Cerebellar nuclear complex (tissue), 1 donor: ENCODE results near the gene GFOD2.
A peak's percentile ranks its signal among the peaks of the same experiment; 100 is the strongest.

Source experiments
- DNase-seq, 2 experiments: peaks; one replicate each; lab custom pipeline; 2025; lab: John Stamatoyannopoulos, UW

GFOD2 gene

DNA sequence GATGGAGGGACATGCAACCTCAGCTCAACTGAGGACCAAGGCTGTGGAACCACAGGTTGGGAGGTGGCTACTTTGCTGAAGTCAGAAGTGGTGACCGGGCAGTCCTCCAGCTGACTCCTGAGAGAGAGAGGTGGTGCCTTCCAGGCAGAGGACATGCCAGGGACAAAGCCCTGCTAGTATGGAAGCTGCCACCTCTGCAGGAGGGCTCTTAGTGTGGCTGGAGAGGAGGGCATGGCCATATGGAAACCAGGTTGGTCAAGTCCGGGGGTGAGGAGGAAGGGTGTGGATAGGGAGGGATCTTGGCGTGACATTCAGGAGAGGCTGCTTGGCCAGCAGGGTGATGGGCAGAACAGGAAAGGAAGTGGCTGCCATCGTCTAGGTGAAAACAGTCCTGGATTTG is 46.8 kb downstream of the GFOD2 start:
- peak; percentile 84 to 92 for DNase-seq

DNA sequence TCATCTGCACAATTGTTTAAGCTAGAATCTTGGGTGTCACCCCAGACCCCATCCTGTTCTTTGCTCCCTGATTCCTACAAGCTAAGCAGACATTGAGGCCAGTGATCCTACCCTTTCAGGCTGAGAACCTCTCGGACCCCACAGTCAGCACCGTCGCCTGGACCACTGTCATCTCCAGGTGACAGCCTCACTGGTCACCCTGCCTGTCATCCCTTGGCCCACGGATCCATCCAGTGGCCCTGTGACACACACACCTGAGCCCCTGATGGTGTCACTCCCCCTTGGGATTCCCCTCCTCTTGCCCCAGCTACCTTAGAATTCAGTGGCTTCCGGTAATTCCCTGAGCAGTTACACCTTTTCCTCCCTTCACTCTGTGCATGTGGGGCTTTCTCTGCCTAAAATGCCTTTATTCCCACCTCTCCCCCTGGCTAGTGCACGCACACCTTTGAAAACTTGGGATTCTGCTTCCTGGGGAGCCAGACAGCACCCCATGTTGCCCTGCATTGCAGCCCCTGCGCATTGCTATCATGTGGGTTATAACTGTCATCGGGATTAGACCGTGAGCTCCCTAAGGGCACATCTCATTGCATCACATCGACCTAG is 49.5 kb downstream of the GFOD2 start:
- DNase-seq: no peak

DNA sequence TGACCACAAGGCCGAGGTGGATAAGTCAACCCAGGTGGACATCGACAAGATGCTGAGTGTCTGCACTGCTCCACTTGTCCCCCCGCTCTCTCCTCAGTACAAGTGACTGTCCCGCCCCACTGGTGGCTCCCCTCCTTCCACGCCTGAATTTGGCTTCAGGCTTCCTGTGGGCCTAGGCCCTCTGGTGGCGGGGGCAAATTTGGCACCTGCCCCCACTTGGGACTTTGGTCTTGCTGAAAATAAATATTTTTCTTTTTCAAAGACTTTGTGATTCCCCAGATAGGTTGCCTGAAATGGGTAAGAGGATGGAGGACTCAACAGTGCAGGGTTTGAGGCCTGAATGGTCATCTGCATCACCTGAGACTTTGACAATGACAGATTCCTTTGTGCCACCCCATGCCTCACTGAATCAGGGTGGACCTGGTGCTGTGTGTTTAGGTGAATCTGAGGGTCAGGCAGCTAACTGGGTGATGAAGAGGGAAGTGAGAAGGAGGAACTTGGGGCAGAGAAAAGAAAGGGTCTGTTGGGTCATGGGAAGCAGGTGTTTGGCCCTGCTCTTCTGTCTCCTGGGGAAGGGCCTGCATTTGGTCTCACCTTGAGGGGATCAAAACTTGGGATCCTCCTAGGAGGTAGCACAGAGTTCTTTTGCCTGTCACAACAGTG is 50.5 kb downstream of the GFOD2 start:
- no peak for DNase-seq

DNA sequence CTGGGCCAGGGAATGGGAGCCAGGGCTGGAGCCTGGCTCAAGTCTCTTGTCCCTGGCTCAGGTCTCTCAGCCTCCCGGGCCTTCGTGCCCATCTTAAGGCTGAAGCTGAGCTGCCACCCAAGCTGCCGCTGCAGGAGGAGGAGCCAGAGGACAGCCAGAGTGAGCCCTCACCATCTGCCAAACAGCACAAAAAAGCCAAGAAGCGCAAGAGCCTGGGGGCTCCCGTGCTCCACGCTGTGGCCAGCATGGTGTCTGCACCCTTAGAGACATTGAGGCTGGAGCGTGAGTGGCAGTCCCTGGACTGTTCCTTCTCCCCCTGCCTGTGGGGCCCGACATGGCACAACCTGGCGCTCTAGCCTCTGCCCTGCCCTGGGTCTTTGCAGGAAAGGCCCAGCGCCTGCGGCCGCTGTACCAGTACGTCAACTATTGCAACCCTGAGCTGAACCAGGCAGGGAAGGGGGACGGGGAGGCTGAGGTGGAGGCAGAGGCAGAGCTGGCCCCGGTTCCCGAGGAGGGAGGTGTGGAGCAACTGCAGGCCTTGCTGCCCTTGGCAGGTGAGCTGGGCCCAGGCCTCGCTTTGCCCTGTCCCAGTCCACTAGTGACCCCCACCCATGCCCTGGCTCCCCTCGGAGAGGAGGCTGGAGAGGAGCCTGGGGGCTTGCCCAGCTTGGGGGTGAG is 51.2 kb downstream of the GFOD2 start:
- DNase-seq: peak in 1 of 2 experiments; percentile 28

DNA sequence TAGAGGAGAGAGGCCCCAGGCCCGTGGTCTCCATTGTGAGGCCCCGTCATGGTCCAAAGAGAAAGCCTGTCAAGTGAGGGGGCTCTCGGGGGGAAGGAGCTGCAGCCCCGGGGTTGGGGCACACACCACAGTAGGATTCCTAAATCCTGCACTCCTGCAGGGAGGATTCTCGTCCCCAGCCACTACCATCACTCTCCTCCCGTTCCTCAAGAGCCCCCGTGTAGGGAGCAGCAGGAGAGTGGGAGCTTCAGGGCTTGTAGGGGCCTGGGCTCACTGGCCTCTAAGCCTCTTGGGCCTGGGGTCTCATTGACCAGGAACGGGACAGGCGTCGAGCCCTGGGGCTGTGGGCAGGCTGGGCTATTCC is 51.7 kb downstream of the GFOD2 start:
- DNase-seq: no peak

DNA sequence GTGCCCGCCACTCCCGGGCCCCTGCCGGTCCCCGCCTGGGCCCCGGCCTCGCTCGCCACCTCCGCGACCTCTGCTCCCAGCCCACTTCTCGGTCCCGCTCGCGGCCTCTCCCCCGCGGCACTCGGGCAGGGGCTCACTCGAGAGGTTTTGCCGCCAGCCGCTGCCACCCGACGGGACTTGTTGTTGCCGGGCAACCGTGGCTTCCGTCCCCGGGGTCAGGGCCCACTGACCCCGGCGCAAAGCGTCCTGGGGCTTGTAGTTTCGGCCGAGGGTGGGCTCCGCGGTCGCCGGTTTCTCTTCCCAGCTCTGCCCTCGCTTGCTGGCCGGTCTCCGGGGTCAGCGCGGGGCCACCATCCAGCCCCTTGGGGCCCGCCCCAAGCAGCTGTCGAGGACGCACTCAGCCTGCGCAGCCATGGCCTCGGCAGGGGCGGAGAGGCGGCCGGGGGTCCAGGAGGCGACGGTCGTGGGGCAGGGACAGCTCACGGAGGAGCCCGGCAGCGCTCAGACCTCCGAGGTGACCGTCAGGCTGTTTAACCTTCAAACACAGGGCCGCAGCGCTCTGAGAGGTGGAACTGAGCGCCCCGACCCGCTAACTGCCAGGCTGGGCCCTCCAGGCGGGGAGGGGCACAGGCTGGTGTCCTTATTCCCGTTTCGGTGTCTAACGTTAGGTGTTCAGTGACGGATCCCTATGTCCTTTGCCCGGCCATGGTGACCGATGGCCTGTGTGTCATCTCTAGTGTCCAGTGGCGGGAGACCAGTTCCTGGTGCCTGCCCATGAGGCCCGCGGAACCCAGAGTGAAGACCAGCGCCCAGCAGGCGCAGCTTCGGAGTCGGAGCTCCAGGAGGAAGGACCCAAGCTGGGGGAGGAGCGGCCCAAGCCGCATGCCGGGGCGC is 52.3 kb downstream of the GFOD2 start, which contains the start of the genes C16orf86 and ENKD1:
Gene C16orf86, plus strand, starts transcription at position 256 of the 894 bp plus-strand sequence. Its CDS starts 157 bp downstream, at position 413.
Gene ENKD1, minus strand, starts transcription at position 192 of the 894 bp plus-strand sequence. CDS start 308 bp downstream, outside the sequence.
- DNase-seq: no peak

DNA sequence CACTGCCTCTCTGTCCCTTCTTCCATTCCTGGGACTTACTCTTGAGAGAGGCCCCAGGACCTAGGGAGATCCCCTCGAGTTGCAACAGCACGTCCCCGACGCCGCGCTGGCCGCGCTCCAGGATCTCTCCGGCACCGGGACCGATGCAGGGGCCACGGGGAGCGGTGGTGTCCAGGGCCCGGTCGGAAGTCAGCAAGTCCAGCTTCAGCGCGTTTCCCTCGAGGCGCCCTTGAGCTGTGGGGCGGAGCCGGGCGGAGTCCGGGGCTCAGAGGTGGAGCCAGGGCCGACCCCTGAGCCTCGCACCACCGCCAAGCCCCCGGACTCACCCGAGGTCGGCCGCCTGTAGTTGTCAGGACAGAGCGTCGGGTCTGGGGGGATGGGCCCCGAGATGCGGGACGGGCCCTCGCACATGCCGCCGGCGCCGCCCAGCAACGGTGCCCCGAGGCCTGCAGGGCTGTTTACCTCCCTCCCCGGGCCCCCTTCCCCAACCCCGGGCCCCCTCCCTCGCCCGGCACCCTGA is 53.0 kb downstream of the GFOD2 start:
- DNase-seq: no peak

DNA sequence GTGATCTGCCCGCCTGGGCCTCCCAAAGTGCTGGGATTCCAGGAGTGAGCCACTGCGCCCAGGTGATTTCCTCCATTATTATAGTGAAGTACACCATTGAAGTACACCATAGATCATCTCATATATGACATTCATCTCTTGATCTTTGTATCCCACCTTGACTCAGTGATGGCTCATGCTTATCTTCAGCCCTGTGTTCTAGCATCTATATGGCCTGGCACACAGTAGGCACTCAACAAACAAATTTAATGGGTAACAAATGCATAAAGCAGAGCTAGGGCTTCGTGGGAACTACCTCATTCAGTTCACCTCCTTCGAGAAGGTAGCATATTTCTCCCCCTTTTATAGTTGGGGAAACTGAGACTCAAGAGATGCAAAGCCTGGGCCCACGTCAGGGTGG is 53.5 kb downstream of the GFOD2 start:
- DNase-seq: no peak

DNA sequence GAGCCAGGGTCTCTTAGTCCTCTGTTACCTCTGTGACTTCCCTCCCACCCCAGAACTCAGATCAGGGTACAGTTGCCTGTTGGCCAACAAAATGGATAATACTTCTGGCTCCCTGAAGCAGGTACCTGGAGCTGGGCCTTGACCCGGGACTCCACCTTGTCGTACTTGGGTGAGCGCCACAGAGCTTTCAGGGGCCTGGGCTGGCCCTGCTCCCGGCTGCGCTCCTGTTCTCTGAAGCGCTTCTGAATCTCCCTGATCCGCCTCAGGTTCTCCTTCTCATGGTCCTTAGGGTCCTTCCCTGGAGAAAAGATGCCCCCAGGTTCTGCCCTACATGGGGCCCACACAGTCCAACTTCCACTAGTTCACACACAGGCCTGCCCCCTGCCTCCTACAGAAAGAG is 54.2 kb downstream of the GFOD2 start:
- no peak for DNase-seq

DNA sequence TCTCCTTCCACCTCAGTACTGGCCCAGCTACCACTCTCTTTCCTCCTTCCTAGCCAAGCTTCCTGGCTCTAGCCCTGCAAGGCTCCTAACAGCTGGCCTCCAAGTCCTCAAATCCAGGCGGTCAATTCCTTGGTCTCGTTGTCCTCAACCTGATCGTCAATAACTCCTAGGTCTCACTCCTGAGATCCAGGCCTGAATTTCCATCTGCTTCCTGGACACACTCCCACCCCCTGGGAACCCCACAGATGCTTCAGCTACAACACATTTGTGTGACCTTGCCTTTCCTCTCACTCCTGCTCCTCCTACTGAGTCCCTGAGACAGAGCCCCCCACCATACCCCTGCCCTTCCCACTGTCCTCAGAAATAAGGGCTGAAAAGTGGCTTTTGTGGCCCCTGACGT is 54.9 kb downstream of the GFOD2 start:
- peak; percentile 23 to 67 for DNase-seq

DNA sequence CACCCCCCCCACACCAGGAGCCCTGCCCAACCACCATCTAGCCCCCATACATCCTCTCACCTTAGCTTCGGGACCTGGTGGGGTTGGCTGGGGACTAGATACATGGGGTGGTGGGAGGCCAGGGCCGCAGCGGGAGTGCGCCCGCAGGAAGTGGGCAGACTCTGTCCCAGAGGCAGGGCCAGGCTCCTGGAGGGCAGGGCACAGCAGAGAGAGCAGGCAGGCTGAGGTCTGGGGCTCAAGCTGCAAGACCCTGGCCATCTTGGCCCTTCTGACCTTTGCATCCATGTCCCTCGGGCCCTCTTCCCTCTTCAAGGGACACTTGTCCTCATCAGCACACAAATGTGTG is 55.3 kb downstream of the GFOD2 start:
- no peak for DNase-seq

DNA sequence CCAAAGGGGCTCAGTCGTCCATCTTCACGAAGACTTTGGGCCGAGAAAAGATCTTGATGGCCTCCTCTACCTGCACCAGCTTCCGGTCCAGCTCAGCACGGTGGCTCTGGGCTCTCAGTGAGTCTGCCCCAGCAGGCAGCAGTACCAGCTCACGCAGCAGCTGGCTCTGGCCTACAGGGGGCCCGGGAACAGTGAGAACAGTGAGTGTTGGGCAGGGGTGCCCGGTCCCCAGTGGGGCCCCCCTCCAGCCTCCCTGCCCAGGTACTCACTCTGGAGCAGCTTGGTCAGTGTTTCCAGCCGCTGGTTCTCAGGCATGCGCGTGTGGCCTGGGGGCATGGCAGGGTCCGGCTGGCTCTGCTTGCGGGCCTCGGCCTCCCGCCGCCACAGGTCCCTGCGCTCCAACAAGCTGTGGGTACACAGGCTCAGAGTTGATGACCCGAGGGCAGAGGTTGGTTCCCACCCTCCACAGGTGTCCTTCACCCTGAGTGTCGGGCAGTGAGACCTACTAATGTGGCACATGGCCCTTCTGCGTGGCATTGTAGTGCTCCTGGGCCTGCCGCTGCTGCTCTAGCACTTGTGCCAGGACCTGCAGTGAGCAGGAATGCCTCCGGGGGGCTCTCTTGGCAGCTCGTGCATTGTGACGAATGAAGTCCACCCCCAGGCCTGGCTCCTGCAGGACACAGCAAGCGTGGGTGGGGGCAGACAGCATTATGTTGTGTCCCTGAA is 55.8 kb downstream of the GFOD2 start:
- peak in 1 of 2 experiments; percentile 12 for DNase-seq

DNA sequence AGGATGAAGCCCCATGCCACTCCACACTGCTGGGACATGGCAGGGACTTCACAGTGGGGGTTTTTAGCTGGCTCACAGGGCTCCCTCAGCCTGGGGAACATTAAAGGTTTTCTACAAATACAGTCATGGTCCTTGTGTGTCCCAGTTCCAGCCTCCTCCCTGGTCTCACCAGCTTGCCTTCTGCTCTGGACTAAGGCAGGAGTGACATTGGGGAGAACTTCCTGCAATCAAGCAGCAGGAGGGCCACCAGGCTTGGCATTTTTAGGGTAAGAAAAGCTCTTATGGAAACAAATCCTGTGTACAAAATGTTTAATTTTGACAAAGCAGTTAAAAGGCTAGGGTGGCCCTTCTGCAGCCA is 56.5 kb downstream of the GFOD2 start:
- no peak for DNase-seq

DNA sequence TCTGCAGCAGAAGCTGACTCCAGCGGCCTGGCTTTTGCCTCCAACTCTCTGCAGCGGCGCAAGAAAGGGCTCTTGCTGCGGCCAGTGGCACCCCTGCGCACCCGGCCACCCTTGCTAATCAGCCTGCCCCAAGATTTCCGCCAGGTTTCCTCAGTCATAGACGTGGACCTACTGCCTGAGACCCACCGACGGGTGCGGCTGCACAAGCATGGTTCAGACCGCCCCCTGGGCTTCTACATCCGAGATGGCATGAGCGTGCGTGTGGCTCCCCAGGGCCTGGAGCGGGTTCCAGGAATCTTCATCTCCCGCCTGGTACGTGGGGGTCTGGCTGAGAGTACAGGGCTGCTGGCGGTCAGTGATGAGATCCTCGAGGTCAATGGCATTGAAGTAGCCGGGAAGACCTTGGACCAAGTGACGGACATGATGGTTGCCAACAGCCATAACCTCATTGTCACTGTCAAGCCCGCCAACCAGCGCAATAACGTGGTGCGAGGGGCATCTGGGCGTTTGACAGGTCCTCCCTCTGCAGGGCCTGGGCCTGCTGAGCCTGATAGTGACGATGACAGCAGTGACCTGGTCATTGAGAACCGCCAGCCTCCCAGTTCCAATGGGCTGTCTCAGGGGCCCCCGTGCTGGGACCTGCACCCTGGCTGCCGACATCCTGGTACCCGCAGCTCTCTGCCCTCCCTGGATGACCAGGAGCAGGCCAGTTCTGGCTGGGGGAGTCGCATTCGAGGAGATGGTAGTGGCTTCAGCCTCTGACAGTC is 57.0 kb downstream of the GFOD2 start:
- no peak for DNase-seq

DNA sequence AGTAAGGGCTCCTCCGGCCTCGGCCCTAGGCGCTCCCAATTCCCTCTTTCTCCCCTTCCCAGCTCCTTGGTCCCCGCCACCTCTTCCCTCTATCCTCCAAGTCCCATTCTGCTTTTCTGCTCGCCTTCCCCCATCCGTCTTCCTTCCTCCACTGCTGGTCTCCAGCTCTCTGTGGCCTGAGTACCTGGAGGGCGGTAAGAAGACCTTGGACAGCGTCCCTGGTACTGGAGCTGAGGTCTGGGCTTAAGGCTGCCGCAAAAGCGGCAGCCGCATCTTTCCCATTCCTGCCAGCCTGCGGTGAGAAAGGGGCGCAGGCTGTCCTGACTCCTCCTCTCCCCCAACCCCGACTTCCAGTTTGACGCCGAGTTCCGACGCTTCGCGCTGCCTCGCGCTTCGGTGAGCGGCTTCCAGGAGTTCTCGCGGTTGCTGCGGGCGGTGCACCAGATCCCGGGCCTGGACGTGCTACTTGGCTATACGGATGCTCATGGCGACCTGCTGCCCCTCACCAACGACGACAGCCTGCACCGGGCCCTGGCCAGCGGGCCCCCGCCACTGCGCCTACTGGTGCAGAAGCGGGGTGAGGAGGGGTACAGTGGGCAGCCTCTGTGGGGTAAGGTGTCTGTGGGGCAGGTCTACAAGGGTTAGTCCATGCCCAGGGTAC is 57.9 kb downstream of the GFOD2 start:
- no peak for DNase-seq

DNA sequence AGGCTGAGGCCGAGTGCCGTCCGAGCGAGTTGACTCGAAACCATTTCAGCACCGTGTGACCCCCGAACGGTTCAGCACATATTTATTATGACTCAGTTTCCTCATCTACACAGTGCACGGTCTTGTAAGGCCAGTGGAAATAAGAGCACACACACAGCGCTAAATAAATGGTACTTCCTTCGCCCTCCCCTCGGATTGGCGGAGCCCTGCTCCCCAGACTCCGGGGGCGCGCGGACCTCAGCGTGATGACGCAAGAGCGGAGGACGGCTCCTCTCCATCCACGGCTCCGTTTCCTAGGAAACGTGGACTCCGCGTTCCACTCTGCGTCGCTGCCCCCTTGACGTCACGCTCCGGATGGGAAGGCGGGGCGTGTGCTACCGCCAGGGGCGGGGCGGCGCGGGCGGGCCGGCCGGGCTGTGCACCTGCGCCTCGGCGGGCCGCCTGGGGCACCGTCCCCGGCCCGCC is 58.5 kb downstream of the GFOD2 start, which contains the start of gene PARD6A:
Gene PARD6A, plus strand, starts transcription at position 397 of the 465 bp plus-strand sequence. CDS start 79 bp downstream, outside the sequence.
- peak; percentile 93 to 97 for DNase-seq

DNA sequence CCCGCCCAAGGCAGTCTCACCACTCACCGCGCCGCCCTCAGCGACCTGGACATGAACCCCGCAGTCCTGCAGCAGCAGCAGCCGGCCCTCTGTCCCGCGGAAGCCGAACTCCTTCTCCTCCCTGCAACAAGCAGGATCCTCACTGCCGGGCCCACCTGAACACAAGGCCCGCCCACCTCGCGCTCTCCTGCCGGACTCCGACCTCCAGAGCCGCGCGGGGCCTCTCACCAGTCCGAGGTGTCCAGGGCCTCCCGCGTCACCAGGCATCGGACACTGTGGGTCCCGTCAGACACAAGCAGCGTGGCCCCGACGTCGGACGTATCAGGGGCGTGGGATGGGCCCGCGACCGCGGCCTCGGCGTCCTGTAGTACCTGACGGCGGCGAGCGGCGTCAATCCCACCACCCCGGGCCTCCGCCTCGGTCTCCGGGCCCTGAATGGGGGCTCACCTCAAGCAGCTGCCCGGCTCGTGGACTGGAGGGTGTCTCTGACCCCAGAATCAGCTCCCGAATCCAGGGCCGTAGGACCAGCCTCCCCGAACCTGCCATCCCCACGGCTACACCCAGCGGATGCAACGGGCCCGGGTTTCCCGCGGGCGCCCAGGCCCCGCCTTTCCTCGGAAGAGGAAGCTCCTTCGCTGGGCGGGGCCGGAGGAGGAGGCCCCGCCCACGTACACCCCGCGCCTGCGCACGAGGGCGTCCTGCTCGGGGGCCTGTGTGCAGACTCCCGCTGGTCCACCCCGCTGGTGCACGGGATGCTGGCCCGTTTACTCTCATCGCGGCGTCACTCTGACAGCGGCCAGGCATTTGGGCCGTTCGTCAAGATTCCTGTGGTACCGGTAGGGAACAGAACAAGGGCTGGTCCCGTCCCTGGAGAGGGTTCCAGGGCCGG is 59.2 kb downstream of the GFOD2 start, which contains the start of gene ACD:
Gene ACD, minus strand, starts transcription at position 586 of the 889 bp plus-strand sequence. Its CDS starts 40 bp downstream, at position 546.
- DNase-seq: peak; percentile 47 to 82

DNA sequence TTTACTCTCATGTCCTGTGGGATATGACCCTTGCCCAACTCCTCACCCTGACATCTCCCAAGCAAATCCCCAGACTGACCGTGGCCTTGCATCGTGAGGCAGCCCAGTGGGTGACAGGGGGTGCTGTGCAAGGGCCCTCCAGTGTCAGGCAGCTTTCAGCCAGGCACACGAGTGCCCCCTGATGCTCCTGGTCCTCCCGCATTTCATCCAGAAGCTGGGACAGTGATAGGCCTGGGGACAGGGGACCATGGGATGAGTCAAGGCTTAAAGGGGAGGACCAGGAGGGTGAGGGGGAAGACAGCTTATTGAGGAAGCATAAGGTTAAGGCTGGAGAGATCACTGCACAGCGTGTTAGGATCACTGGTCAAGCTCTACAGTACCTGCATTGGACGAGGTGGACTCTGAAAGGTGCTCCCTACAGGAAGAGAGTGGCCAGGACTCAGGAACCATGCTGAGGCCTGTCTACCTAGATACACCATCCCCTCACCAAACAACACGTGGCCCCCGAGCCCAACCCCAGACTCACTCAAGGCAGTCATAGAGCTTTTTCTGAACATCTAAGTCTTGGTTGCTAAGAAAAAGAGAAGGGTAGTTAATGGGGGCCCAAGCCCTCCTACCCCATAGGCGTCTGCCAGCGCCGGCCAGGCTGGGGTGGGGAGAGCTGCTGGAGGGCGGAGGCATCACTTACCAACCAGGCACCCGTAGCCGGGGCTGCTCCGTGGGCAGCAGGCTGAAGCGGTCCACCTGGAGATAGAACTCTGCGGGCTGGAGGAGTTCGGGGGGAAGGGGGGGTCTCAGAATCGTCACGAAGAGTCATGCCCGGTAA is 60.1 kb downstream of the GFOD2 start:
- no peak for DNase-seq
